ENCODE data around the gene PHF21B.

Gene PHF21B

GRCh38 chr22:44840611-44841322, 169.0 kb downstream of the PHF21B start:
- DNase-seq (ENCODE audit: low read depth): no peak

GRCh38 chr22:44839721-44840120, 170.1 kb downstream of the PHF21B start:
- DNase-seq (ENCODE audit: low read depth): no peak

GRCh38 chr22:44839061-44839460, 170.7 kb downstream of the PHF21B start:
- DNase-seq (ENCODE audit: low read depth): no peak

- no peak for DNase-seq (ENCODE audit: low read depth)
Observed at GRCh38 chr22:44838316-44839016, 171.3 kb downstream of the PHF21B start.

GRCh38 chr22:44837481-44837880, 172.3 kb downstream of the PHF21B start:
- no peak for DNase-seq (ENCODE audit: low read depth)

- no peak for DNase-seq (ENCODE audit: low read depth)
Observed at GRCh38 chr22:44834065-44834464, 175.7 kb downstream of the PHF21B start.

- no peak for DNase-seq (ENCODE audit: low read depth)
Observed at GRCh38 chr22:44831885-44832284, 177.9 kb downstream of the PHF21B start.

Data from fibroblast of gingiva (primary cell).